ENCODE measurements around the gene PHAF1.
"Not testable (repeated sequence)": the region's sequence is repeated elsewhere in the genome, so short reads cannot be mapped to it uniquely, and the experiment has no call there.

The PHAF1 gene

DNA sequence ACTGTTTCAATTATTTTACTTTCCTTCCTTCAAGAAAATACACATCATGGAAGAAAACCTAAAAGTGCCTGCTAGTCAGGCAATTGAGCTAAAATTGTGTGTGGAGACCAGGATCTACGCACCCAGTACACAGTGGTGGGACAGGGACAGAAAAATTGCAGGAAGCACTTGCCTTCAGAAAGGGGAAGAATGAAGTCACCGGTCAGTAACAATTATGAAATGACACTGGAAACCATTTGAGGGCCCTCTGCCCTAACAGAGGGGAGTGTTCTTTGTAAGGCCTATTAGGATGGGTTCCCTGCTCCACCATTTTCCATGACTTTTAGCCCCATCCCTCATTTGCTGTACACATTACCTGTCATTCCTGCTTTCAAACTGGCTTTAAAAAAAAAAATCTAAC is 4.5 kb upstream of the PHAF1 start:
- DNase-seq (ENCODE audit: low read depth), result no peak

DNA sequence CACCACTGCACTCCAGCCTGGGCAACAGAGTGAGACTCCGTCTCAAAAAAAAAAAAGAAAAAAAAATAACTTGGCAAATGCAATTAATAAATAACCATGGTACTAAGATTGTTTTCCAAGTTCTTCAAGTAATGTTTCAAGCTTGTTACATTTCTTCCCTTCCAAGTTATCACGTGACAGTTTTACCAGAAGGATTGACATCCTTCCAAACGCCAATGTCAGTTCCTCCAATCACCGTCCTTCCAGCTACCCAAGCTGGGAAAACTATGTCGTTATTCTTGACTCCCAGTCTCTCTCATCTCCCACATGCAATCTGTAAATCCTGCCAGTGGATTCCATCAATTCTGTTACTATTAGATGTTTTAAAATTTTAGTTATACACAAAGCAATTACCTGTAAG is 3.9 kb upstream of the PHAF1 start:
- no peak for DNase-seq (ENCODE audit: low read depth)

DNA sequence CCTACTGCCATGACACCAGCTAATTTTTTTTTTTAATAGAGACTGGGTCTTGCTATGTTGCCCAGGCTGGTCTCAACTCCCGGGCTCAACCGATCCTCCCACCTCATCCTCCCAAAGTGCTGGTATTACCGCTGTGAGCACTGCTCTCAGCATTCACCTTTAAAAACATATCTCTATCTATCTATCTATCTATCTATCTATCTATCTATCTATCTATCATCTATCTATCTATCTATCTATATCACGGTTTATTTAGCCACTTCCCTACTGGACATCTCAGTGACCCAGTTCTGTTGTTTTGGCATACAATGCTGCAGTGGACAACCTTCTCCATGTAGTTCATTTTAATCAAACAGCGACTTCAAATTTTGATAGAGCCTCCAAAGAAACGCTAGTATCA is 1.3 kb upstream of the PHAF1 start:
- no peak for DNase-seq (ENCODE audit: low read depth)

DNA sequence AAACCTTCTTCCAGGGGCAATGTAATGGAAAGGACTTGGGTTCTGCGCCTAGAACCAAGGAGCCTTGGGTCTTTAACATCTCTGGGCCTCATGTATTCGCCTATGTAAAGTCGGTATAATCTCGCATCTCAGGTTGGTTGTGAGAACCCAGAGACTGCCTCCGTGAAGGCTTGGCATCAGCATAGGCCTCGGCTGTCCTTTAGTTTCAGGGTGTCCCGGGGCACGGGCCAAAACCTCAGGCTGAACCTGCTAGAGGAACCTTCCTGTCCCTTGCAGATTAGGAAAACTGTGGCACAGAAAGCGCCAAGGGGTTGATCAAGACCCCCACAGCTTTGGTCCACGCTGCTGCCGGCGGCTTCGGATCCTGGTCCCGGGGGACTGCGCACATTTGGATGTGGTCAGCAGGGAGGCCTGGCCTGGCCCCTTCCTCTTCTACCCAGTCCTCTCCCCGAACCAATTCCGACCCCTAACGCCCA is 772 bp upstream of the PHAF1 start:
- no peak for DNase-seq (ENCODE audit: low read depth)

DNA sequence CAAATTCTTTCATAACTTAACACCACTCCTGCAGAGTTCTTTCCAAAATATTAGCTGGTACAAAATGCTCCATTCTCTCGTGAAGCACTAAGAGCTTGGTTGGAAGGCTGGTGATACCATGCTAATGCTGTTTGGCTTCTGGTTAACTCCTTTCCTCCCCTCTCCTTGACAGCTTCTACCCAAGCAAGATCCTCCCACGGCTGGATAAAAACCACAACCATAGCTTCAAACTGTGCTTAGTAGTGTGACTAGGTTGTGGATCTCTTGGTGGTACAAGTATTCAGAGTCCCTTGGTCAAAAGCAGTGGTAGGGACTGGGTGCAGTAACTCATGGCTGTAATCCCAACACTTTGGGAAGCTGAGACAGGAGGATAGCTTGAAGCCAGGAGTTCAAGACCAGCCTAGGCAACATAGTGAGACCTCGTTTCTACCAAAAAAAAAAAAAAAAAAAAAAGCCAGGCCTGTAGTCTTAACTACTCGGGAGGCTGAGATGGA is 2.3 kb downstream of the PHAF1 start:
- no peak for DNase-seq (ENCODE audit: low read depth)

DNA sequence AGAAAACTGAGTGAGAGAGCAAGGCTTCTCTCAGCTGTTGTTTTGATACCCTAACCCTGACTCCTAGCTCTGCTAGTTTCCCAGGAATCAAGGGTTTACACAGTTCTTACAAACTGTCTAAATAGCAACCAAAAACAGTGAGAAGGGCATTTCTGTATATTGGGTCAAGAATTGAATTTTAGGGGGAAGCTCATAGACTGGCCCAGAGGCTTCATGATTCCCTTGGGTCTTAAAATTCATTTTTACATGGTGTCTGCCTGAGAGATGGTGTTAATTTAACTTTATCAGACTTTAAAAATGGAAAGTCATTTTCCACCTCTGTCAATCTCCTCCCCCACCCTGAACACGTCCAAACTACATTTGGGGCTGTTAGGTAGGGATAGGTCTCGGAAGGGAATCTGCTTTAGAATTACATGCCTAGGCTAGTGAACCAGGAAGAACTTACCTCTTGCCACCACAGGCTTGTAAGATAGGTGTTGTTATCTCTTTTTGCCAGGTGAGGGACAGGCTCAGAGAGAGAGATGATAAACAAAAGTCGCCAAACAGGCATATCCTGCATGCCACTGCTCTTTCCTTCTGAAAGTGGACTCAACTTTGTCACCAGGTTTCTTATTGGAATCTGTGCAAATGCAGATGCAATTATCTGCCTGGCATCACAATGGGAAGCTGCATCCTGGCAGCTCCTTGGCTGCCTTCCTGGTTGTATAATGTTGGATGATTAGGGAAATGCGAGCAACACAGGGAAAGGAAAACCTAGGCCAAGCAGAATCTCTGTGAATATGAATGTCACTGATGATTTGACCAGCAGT is 3.1 kb downstream of the PHAF1 start:
- DNase-seq (ENCODE audit: low read depth), result no peak

DNA sequence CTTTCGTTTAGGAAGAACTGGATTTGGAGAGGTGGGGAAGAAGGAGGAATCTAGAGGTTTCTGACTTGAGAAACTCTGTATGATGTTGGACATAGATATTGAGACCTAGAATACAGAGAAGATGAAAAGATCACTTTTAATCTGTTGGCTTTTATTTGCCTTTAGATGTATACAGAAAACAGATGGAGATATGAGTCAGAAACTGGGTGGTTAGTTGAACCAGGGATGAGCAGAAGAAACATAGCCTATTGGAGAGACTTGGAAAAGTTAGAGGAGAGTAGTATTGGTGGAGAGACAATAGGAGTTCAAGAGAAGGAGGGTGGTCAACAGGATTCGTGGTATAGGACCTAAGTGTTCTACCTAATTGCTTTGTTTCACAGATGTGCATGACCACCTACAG is 5.1 kb downstream of the PHAF1 start:
- no peak for DNase-seq (ENCODE audit: low read depth)

DNA sequence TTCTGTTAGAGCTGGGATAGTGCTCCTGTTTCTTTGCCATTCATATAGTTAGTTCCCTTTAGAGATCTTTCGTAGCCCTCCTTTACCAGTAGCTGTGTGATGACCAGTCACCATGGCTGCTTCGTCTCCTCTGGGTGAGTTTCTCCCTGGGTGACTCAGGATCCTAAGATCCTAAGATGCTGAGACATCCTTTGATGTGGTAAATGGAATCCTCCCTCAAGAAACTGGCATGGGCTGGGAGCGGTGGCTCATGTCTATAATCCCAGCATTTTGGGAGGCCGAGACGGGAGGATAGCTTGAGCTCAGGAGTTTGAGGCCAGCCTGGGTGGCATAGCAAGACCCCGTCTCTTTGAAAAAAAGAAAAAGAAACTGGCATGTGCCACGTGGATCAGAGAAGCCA is 5.9 kb downstream of the PHAF1 start:
- DNase-seq (ENCODE audit: low read depth), result peak; percentile 83

DNA sequence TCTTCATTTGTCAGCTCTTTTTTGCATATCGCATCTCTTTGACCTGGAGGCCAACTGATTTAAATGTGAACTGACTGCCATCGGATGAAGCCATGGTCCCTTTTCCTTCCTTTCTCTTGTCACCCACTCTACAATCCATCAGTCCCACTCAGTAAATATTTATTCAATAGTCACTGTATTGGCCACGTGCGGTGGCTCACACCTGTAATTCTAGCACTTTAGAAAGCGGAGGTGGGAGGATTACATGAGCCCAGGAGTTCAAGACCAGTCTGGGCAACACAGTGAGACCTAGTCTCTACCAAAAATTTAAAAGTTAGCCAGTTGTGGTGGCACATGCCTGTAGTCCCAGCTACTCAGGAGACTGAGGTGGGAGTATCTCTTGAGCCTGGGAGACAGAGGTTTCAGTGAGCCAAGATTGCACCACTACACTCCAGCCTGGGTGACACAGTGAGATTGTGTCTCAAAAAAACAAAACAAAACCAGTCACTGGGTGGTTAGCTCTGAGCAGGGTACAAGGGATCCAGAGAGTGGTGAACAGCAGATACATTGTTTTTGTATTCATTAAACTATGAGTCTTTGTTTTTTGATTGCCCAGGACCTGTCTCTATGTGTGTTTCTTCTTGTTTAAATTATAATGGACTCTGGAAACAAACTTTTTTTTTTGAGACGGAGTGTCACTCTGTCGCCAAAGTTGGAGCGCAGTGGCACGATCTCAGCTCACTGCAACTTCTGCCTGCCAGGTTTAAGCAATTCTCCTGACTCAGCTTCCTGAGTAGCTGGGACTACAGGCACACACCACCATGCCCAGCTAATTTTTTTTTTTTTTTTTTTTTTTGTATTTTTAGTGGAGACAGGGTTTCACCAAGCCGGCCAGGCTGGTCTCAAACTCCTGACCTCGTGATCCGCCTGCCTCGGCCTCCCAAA is 6.9 kb downstream of the PHAF1 start:
- DNase-seq (ENCODE audit: low read depth), result no peak

DNA sequence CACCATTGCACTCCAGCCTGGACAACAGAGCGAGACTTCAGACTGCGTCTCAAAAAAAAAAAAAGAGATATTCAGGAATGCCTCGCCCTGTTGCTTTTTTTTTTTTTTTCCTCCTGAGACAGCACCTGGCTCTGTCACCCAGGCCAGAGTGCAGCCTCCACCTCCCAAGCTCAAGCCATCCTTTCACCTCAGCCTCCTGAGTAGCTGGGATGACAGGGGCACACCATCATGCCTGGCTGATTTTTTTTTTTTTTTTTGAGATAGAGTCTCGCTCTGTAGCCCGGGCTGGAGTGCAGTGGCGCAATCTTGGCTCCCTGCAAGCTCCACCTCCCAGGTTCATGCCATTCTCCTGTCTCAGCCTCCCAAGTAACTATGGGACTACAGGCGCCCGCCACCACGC is 8.0 kb downstream of the PHAF1 start:
- no peak for DNase-seq (ENCODE audit: low read depth)

DNA sequence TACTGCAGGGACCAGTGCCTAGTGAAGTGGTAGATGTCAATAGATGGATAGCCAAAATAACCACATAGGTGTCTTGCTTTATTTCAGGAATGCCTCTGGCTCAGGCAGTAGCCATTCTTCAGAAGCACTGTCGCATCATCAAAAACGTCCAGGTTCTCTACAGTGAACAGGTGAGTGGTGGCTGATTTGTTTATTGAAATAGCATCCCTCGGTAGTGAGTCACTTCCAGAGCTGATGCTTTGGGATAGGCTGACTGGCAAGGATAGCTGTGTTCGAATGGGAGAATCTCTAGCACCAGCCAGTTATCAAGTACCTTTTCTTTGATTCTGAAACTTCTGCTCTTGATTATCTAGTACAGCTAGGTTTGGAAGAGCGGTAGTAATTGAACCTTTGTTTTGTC is 10.3 kb downstream of the PHAF1 start:
- DNase-seq (ENCODE audit: low read depth), result no peak

DNA sequence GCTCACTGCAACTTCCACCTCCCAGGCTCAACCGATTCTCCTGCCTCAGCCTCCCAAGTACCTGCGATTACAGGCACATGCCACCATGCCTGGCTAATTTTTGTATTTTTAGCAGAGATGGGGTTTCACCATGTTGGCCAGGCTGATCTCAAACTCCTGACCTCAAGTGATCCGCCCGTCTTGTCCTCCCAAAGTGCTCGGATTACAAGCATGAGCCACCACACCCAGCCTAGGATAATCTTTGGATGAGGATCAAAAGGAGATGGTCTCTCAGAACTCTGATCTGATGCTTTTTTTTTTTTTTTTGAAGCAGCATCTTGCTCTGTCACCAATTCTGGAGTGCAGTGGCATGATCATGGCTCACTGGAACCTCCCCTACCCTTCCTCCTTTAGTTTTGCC is 13.1 kb downstream of the PHAF1 start:
- not testable (repeated sequence) for DNase-seq (ENCODE audit: low read depth)

DNA sequence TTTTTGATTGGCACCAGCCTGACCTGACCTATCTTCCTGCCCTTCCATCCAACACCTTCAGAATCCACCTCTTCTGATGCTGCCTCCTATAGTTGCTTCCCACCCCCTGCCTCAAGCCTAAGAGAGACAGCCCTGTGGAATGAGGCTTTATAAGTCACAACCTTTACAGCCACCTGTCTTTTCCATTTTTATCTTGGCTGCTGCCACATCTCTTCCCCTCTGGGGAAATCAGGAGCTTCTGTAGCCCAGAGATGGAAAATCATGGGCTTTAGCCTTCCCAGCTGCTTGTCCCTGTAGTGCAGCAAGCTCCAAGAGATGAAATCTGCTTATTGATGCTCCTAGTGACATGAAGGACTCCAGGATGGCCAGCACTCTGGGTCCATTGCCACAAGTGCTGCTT is 18.7 kb downstream of the PHAF1 start:
- DNase-seq (ENCODE audit: low read depth), result no peak

DNA sequence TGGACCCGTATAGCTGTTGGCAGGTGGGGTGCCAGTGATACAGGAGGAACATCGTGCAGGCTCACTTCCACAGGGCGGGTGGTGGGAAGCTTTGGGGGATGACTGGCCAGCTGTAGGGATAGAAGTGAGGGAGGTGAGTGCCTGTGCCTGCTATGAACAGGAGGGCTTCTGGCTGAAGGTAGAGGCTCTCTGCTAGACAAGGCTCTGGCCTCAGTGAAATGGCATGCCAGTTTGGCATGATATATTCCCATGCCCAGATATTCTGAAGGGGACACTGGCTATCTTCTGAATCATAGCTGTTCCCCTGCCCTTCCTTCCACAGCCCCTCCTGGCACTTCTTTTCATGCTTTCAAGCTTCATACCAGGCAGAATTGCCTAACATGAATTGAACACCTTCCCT is 19.1 kb downstream of the PHAF1 start:
- no peak for DNase-seq (ENCODE audit: low read depth)

DNA sequence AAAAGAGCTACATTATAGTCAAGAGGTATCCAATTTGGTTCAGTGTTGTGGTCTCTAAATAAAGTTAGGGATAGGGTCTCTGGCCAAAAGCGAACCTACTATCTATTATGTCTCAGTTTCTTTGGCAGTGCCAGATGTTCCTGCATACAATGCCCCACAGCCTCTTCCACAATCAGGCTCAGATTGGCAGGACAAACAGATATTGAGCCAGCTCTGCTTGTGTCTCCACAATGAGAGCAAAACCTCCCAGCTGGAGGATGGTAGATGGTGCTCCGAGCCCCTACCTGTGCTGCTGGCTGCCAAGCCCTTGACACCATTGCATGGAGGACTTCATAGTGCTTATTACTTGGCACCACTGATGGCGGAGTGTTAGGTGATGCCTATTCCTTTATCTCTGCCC is 19.7 kb downstream of the PHAF1 start:
- DNase-seq (ENCODE audit: low read depth), result no peak

DNA sequence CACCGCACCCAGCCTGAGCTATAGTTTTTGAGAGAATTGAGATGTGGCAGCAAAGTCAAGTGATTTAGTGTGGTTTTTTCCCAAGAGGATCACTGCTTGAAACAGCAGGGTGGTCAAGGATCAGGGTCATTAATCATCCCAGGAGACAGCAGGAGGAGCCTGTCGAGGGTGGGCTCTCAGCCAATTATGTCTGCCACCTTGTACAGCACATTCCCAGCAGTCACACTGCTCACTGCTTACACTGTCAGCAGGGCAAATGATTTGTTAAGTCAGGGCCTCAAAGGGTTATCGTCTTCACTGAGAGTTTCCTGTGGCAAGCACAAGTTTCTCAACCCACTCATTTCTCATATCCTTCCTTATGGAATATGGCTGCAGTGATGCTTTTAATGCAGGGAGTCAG is 27.9 kb downstream of the PHAF1 start:
- DNase-seq (ENCODE audit: low read depth), result no peak

DNA sequence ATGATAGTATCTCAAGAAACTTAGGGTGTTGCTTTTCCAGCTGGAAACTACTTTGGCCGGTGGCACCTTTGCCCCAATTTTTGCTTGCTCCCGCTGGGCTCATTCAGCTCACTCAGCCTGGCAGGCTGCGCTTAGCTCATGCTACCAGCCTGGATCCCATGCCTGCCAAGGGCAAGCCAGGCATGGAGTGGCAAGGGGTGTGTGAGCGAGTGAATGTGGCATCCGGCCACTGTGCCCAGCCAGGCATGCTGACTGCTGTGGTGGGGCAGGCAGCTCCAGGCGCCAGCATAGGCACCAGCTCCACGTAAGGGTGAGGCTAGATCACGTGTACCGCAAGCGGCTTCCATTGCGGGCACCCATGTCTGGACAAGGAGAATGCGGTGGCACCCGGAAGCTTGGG is 31.6 kb downstream of the PHAF1 start:
- no peak for DNase-seq (ENCODE audit: low read depth)

DNA sequence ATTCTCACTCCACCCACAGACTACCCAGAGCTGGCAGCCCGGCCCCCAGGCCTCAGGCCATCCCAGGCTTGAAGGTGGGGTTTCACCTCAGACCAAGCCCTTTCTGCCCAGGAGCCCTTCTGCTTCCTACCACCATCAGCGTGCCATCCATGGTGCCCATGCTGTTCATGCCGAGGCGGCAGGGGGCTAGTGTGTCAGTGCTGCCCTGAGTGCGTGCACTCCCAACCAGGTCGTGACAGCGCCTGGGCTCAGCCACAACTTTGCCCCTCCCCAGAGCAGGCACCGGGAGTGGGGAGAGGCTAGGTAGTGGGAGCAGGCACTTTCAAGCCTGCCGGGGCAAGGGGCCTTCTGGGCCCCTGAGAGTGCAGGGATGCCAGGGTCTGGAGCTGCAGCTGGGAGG is 32.6 kb downstream of the PHAF1 start:
- no peak for DNase-seq (ENCODE audit: low read depth)

DNA sequence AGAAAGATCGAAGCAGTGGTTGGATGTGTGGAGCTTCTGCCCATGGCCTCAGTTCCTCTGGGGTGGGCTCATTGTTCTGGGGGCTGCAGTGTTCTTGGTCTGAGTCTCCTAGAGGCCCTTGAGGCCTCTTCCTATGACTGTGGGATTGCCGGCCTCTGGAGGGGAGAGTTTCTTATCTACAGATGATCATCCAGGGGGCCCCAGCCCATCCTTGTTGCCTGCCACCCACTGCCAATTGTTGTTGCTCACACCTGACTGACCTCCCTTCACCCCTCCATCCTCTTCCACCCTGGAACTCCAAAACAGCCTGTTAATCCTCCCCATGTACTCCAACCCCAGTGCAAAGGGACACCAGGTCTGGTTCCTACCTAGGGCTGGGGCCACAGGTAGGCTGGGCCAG is 35.2 kb downstream of the PHAF1 start:
- DNase-seq (ENCODE audit: low read depth), result no peak

DNA sequence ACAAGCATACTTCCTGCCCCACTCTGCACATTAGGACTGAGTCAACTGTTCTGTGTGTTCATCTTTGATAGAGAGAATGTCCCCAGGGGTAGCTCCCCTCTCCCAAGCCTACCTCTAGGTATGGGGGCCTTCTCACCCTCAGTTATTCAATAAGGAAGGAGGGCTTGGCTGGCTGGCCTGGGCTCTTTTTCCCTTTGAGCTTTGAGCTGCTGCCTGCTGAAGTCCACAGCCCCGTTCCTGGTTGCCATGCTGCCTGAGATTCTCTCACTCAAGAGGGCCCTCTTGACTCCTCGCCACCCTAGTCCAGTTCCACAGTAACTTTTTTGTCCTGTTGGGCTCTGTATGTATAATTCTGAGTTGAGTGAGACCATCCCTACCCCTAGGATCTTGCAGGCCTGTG is 36.0 kb downstream of the PHAF1 start:
- DNase-seq (ENCODE audit: low read depth), result no peak

DNA sequence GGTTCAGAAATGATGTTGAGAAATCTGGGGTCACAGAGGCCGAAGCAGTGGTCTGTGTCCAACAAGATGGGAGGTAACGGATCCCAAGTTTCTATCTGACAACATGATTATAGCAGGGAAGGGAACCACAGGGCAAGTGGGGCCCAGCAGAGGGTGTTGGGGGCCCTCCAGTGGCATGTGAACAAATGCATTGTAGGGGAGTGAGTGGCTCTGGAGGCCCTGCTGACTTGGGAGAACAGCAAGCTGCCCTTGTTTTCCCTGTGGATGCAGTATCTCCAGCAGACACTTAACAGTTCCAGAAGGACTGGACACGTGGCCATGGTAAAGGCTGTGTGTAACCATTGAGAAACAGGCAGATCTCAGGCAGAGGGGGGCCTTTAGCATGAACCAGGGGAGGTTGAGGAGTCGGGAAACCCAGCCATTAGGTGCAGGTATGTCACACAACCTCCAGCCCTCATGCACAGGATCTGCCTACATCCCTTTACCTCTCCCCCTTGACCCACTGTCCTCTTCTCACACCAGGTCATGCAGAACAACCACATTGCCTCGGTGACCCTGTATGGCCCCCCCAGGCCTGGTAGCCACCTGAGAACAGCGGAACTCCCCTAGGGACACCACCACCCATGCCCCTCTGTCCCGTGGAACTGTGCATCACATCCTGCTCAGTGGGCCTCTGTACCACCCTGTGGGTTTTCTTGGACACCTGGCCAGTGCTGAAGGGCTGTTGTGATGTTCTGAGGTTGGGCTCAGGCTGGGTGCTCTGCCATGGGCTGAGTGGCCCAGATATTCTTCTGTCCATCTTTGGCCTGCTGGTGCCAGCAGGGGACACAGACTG is 37.0 kb downstream of the PHAF1 start:
- no peak for DNase-seq (ENCODE audit: low read depth)

DNA sequence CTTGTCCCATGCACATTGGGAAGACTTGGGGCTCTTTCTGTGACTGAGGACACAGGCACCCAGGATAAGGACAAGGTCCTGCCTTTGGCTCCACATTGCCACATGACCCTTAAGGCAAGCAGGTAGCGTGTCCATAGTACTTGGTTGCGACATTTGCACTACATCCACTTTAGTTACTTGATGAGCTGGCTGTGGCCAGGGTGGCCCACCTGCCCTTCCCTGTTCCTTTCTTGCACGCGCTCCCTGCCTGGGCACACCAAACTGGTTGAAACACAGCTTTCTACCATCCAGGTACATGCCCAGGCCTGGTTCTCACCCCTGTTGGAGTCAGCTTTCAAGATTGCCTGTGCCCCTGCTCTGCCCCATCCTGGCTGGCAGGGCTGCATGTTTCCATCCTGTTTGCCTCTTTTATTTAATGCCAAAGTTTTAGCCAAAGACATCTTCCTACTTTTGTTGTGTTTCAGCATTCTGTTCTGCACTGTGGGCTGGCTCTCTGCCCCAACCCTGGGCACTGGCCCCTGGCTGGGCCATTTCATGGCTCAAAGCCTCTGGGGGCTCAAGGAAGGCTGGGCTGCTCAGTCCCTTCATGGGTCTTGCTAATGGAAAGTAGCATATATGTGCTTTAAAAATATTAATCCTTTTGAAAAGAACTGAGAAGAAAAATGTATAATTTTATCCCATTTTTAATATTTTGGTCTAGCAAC is 37.8 kb downstream of the PHAF1 start:
- DNase-seq (ENCODE audit: low read depth), result no peak

Measured in GM04503 (cell line).